ENCODE measurements around the gene AFAP1L1.

GRCh38 chr5:149363358-149363757, 91.7 kb downstream of the AFAP1L1 start:
- no peak for TF ChIP-seq GLIS3 (CRISPR knock-in tag; IDR thresholded peaks at IDR 0.05)
- no peak for TF ChIP-seq CSDC2 (CRISPR knock-in tag; IDR thresholded peaks at IDR 0.05)
- no peak for TF ChIP-seq RARB (CRISPR knock-in tag; IDR thresholded peaks at IDR 0.05)
- no peak for TF ChIP-seq ZFP3 (CRISPR knock-in tag; IDR thresholded peaks at IDR 0.05)
- TF ChIP-seq PATZ1 (CRISPR knock-in tag; IDR thresholded peaks at IDR 0.05; ENCODE audit: borderline replicate concordance) = no peak
- no peak for TF ChIP-seq ZFP30 (CRISPR knock-in tag; IDR thresholded peaks at IDR 0.05)
- no peak for TF ChIP-seq SNAI2 (CRISPR knock-in tag; IDR thresholded peaks at IDR 0.05)
- no peak for TF ChIP-seq POU6F1 (CRISPR knock-in tag; IDR thresholded peaks at IDR 0.05; ENCODE audit: borderline replicate concordance, low read depth)
- no peak for TF ChIP-seq TOX (CRISPR knock-in tag; IDR thresholded peaks at IDR 0.05; ENCODE audit: borderline replicate concordance)
